ENCODE measurements around the gene HAPSTR1.

The HAPSTR1 gene

DNA sequence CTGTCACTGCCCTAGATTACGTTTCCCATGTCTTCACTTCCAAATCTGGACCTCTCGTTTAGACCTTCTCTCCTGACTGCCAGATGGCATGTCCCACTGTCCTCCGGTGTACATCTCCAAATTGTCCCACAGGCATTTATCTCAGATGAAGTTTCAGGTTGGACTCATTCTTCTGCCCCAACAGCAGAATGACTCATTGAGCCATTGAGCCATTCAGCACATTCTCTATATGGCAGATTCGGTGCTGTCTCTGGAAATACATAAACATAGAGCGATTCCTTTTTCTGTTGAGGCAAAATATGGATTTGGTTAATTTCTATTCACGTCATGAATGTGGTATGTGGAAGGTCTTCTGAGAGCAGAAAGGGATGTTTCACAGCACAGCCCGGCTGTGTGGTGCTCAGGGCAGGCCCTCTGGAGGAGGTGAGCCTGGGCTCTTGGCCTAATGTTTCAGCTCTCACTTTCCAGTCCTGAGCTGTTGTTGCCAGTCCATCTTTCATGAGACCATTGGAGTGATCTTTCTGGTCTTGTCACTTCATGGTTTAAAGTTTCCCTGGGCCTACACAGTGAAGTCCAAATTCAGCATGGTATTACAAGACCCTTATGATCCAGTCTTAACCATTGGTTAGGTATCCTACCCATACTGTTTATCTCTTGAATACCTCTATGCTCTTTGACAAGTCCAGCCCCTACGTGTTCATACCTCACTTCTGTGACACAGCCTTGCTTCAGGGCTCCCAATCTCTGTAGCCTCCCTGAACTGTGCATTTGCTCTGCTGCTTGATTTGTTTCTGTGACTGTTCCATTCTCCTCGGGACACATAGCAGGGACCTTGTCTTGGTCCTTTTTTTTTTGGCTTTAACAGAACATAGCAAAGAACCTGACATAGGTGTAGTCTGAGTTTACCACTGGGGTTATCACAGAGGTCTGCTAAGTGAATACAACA lies 15.9 kb downstream of the HAPSTR1 start:
- TF ChIP-seq, protein P1, sequence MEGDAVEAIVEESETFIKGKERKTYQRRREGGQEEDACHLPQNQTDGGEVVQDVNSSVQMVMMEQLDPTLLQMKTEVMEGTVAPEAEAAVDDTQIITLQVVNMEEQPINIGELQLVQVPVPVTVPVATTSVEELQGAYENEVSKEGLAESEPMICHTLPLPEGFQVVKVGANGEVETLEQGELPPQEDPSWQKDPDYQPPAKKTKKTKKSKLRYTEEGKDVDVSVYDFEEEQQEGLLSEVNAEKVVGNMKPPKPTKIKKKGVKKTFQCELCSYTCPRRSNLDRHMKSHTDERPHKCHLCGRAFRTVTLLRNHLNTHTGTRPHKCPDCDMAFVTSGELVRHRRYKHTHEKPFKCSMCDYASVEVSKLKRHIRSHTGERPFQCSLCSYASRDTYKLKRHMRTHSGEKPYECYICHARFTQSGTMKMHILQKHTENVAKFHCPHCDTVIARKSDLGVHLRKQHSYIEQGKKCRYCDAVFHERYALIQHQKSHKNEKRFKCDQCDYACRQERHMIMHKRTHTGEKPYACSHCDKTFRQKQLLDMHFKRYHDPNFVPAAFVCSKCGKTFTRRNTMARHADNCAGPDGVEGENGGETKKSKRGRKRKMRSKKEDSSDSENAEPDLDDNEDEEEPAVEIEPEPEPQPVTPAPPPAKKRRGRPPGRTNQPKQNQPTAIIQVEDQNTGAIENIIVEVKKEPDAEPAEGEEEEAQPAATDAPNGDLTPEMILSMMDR (IDR thresholded peaks at IDR 0.05; ENCODE audit: low read length), result no peak
- Histone ChIP-seq H3K9ac (ENCODE audit: low read length) (no peak overlapping the region), H3K4me3 (ENCODE audit: low read length) (no peak overlapping the region), H3K9me2 (replicated peaks; ENCODE audit: insufficient read depth, low read length) (no peaks in the 10 kb centered on the region), H3K36me3 (replicated peaks; ENCODE audit: insufficient read depth, low read length) (peaks cover 36% of the 10 kb centered on the region; the same call in 1 of the 2 replicates), H3K79me2 (ENCODE audit: low read length) (peaks cover 100% of the 10 kb centered on the region), H3K27ac (ENCODE audit: low read length) (no peak overlapping the region), H3F3A (ENCODE audit: insufficient read depth, low read length) (no peaks in the 10 kb centered on the region), H4K20me1 (ENCODE audit: insufficient read depth, low read length) (peaks cover 74% of the 10 kb centered on the region), H3K4me2 (ENCODE audit: low read depth, low read length) (no peak overlapping the region), H3K4me1 (ENCODE audit: low read length) (no peaks in the 10 kb centered on the region), H3K27me3 (replicated peaks; ENCODE audit: insufficient read depth, low read length) (no peaks in the 10 kb centered on the region), H2AFZ (ENCODE audit: low read length) (no peak overlapping the region), H3K9me3 (replicated peaks; ENCODE audit: insufficient read depth, low read length) (no peaks in the 10 kb centered on the region)
- no peak for DNase-seq

DNA sequence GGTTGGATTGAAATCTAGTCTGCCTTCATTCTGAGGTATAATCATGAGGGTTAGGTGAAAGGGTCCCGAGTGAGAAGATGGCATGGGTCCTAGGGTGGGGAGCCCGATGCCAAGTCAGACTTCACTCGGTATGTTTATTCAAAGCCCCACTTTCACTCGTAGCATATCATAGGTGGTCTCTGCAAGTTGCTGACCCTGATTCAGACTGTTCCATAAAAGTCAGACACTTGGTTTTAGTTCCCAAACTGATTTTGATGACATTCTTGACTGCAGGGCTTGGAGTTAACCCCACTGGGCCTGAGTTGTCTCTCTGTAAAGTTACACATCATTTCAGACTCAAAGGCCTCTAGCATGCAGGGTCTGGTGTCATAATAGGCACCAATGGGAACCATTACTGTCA lies 17.8 kb downstream of the HAPSTR1 start:
- Histone ChIP-seq H3K79me2 (ENCODE audit: low read length) (peaks cover 100% of the 10 kb centered on the region), H3K9me3 (replicated peaks; ENCODE audit: insufficient read depth, low read length) (no peaks in the 10 kb centered on the region), H2AFZ (ENCODE audit: low read length) (no peak overlapping the region), H3K27ac (ENCODE audit: low read length) (no peak overlapping the region), H4K20me1 (ENCODE audit: insufficient read depth, low read length) (peaks cover 78% of the 10 kb centered on the region), H3K4me3 (ENCODE audit: low read length) (no peak overlapping the region), H3F3A (ENCODE audit: insufficient read depth, low read length) (no peaks in the 10 kb centered on the region), H3K27me3 (replicated peaks; ENCODE audit: insufficient read depth, low read length) (no peaks in the 10 kb centered on the region), H3K9me2 (replicated peaks; ENCODE audit: insufficient read depth, low read length) (no peaks in the 10 kb centered on the region), H3K36me3 (replicated peaks; ENCODE audit: insufficient read depth, low read length) (peaks cover 27% of the 10 kb centered on the region; the same call in 1 of the 2 replicates), H3K4me2 (ENCODE audit: low read depth, low read length) (no peak overlapping the region), H3K9ac (ENCODE audit: low read length) (no peak overlapping the region), H3K4me1 (ENCODE audit: low read length) (no peaks in the 10 kb centered on the region)
- DNase-seq, result no peak
- TF ChIP-seq, protein P1 (IDR thresholded peaks at IDR 0.05; ENCODE audit: low read length), result no peak
- TF ChIP-seq EZH2 (optimal IDR thresholded peaks at IDR 0.05; ENCODE audit: low read depth, low read length) (no peak), EZH2phosphoT487 (IDR thresholded peaks at IDR 0.05; ENCODE audit: low read length) (no peak)

DNA sequence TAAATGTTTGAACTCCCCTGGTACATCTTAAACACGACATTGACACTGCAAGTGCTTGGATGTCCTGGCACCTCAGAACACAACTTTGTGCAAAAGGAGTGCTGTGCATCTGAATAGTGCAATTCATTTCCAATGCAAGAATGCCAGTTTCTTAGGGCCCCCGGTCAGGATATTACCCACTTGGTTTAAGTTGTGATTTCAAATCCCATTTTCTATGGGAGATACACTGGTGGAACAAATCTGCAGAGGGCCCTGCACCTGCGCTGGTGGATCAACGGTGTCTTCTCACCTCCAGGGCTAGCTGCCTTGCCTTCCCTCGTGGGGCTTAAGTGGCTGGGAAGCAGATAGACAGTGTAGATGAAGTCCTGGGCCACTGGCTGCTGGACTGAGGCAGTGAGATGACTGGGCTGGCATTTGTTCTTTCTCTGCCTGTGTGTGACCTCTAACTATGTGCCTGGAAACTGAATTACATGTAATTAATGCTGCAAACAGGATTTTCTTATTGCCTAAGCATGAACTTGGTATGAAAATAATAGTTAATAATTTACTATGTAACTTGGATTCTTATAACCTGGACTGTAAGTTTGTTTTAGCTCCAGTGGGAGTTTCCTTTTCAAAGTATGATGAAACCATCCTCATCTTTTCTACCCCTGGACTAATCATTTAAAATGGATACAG lies 20.9 kb downstream of the HAPSTR1 start:
- Histone ChIP-seq H3K79me2 (ENCODE audit: low read length) (peaks cover 99% of the 10 kb centered on the region), H2AFZ (ENCODE audit: low read length) (no peak overlapping the region), H4K20me1 (ENCODE audit: insufficient read depth, low read length) (peaks cover 56% of the 10 kb centered on the region), H3K27me3 (replicated peaks; ENCODE audit: insufficient read depth, low read length) (no peaks in the 10 kb centered on the region), H3K27ac (ENCODE audit: low read length) (no peak overlapping the region), H3K4me2 (ENCODE audit: low read depth, low read length) (no peak overlapping the region), H3K9ac (ENCODE audit: low read length) (no peak overlapping the region), H3K9me2 (replicated peaks; ENCODE audit: insufficient read depth, low read length) (no peaks in the 10 kb centered on the region), H3K4me1 (ENCODE audit: low read length) (no peaks in the 10 kb centered on the region), H3K9me3 (replicated peaks; ENCODE audit: insufficient read depth, low read length) (no peaks in the 10 kb centered on the region), H3K36me3 (replicated peaks; ENCODE audit: insufficient read depth, low read length) (peaks cover 9% of the 10 kb centered on the region), H3K4me3 (ENCODE audit: low read length) (no peak overlapping the region), H3F3A (ENCODE audit: insufficient read depth, low read length) (no peaks in the 10 kb centered on the region)
- DNase-seq, result no peak
- TF ChIP-seq EZH2 (optimal IDR thresholded peaks at IDR 0.05; ENCODE audit: low read depth, low read length) (no peak), EZH2phosphoT487 (IDR thresholded peaks at IDR 0.05; ENCODE audit: low read length) (no peak)
- TF ChIP-seq, protein P1 (IDR thresholded peaks at IDR 0.05; ENCODE audit: low read length), result no peak

All from MM.1S (cell line).